ENCODE results near the gene RAD51C.

Gene RAD51C

DNA sequence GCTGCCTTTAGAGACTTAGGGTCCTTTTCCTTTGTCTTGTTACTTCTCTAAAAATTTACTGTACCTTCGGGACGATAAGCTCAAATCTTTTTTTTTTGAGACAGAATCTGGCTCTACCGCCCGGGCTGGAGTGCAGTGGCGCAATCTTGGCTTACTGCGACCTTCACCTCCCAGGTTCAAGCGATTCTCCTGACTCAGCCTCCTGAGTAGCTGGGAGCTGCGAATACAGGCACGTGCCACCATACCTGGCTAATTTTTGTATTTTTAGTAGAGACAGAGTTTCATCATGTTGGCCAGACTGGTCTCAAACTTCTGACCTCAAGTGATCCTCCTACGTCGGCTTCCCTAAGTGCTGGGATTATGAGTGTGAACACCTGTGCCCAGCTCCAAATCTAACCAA is 7.4 kb downstream of the RAD51C start:
- no peak overlapping the region for H3K4me3 ChIP-seq (ENCODE audit: low read length)
- TF ChIP-seq, protein P1, sequence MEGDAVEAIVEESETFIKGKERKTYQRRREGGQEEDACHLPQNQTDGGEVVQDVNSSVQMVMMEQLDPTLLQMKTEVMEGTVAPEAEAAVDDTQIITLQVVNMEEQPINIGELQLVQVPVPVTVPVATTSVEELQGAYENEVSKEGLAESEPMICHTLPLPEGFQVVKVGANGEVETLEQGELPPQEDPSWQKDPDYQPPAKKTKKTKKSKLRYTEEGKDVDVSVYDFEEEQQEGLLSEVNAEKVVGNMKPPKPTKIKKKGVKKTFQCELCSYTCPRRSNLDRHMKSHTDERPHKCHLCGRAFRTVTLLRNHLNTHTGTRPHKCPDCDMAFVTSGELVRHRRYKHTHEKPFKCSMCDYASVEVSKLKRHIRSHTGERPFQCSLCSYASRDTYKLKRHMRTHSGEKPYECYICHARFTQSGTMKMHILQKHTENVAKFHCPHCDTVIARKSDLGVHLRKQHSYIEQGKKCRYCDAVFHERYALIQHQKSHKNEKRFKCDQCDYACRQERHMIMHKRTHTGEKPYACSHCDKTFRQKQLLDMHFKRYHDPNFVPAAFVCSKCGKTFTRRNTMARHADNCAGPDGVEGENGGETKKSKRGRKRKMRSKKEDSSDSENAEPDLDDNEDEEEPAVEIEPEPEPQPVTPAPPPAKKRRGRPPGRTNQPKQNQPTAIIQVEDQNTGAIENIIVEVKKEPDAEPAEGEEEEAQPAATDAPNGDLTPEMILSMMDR (conservative IDR thresholded peaks at IDR 0.05; ENCODE audit: low read length), result no peak
- no peak for DNase-seq (ENCODE audit: low read depth)

DNA sequence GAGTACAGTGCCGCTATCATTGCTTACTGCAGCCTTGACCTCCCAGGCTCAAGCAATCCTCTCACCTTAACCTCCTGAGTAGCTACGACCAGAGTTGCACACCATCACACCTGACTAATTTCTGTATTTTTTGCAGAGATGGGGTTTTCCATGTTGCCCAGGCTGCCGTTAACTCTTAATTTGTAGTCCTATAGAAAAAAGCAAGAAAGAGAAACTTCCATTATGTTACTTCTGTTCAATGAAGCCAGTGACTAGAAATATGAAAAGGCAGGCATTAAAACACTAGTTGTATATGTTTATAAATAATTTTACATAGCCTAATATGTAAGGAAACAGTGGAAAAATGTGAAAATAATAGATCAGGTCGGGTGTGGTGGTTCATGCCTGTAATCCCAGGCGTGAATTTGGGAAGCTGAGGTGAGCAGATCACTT is 9.7 kb downstream of the RAD51C start:
- TF ChIP-seq, protein P1 (conservative IDR thresholded peaks at IDR 0.05; ENCODE audit: low read length), result no peak
- no peak overlapping the region for H3K4me3 ChIP-seq (ENCODE audit: low read length)
- no peak for DNase-seq (ENCODE audit: low read depth)

DNA sequence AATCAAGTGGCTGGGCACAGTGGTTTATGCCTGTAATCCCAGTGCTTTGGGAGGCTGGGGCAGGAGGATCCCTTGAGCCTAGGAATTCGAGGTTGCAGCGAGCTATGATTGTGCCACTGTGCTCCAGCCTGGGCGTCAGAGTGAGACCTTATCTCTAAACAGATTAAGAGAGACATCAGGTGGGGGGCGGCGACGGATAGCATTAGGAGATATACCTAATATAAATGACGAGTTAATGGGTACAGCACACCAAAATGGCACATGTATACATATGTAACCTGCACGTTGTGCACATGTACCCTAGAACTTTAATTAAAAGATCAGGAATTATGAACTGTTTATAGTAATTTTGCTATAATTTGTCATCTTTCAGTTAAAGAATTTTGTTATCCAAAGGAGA is 10.3 kb downstream of the RAD51C start:
- no peak for DNase-seq (ENCODE audit: low read depth)
- TF ChIP-seq, protein P1 (conservative IDR thresholded peaks at IDR 0.05; ENCODE audit: low read length), result no peak
- no peak overlapping the region for H3K4me3 ChIP-seq (ENCODE audit: low read length)

DNA sequence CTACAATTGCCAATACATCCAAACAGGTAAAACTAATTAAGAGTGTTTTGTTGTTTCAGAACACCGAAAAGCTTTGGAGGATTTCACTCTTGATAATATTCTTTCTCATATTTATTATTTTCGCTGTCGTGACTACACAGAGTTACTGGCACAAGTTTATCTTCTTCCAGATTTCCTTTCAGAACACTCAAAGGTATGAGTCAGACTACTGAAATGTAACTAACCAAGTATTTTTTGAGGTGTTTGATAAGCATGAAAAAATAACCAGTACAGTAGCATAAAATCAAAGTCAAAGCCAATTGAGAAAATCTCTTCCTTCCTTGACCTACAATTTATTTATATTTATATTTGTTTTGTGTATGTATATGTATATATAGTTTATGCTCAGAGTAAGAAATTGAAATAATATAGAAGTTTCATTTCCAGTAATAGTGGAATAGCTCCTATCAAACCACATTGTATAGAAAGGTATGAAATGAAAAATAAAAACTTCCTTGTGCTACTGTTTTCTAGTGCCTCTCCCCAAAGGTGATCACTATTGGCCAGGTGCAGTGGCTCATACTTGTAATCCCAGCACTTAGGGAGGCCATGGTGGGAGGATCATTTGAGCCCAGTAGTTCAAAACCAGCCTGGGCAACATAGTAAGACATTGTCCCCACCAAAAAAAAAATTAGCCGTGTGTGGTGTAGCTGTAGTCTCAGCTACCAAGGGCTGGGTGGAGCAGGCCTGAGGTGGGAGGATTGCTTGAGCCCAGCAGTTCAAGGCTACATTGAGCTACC is 10.9 kb downstream of the RAD51C start:
- peak; percentile 28 for DNase-seq (ENCODE audit: low read depth)
- H3K4me3 ChIP-seq (ENCODE audit: low read length), result no peak overlapping the region
- TF ChIP-seq, protein P1 (conservative IDR thresholded peaks at IDR 0.05; ENCODE audit: low read length), result no peak

DNA sequence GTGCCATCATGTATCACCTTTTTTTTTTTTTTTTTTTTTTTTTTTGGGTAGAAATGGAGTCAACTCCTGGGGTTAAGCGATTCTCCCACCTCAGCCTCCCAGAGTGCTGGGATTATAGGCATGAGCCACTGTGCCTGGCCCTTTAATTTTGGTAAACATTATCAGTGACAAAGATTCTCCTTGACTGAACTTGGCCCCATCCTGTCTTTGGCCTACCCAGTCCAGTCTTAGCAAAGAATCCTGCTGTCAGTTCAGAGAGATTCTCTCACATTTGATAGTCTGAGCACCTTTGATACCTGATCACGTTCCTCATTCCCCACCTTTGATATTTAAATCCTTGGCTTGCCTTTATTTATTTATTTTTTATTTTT is 11.5 kb downstream of the RAD51C start:
- TF ChIP-seq, protein P1 (conservative IDR thresholded peaks at IDR 0.05; ENCODE audit: low read length), result no peak
- H3K4me3 ChIP-seq (ENCODE audit: low read length), result no peak overlapping the region
- DNase-seq (ENCODE audit: low read depth), result no peak

DNA sequence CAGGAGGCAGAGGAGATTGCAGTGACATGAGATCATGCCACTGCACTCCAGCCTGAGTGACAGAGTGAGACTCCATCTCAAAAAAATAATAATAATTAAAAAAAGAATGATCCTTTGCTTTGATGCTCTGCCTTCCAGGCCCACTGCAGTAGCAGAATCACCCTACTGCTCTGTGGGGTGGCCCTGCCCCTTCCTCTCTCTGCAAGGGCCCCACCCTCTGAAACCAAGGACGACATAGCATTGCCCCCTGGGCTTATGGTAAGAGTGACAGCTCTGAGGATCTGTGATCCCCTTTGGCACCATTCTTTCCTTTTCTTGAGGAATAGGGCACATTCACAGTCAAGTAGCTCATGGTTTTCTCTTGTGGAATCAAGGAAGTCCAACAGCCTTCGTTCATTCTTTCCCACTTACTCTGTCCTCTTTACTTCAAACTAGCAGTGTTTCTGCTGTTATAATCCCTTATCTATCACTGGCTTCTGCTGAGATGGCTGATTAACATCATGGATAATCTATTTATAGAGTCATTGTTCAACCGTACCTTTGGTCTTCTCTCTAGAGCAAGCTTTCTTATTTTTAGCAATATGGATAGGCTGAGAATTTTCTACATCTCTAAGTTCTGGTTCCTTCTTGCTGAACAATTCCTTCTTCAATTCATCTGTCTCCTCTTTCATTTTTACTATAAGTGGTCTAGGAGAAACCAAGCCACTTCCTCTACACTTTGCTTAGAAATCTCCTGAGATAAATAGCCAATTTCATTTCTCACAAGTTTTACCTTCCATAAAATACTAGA is 14.1 kb downstream of the RAD51C start:
- TF ChIP-seq, protein P1 (conservative IDR thresholded peaks at IDR 0.05; ENCODE audit: low read length), result no peak
- H3K4me3 ChIP-seq (ENCODE audit: low read length), result no peak overlapping the region
- DNase-seq (ENCODE audit: low read depth), result no peak

Data from AG10803 (cell line).